Measurements from ENCODE around the gene NECAB3. TPM values are rescaled to one million over a fixed set of nuclear protein-coding genes. Genes with fewer than 3 reads are reported as not detected.
"Not testable (repeated sequence)": the region's sequence is repeated elsewhere in the genome, so short reads cannot be mapped to it uniquely, and the experiment has no call there.

NECAB3 gene
- total RNA-seq, 2 donors from 2014 or later: 24.0 to 29.6 TPM

GRCh38 chr20:33701629-33702450 lies 27.6 kb upstream of the NECAB3 start:
- Histone ChIP-seq H3K4me1 (ENCODE audit: control insufficient read depth in 1 of 2, low read depth in 2 of 2) (peaks cover 1 to 10% of the 10 kb centered on the region in 2 donors), H3K36me3 (peaks cover 4% of the 10 kb centered on the region), H3K27me3 (replicated peaks; ENCODE audit: insufficient read depth) (no peaks in the 10 kb centered on the region), H3K27ac (no peak overlapping the region), H3K9me3 (no peaks in the 10 kb centered on the region), H3K4me3 (no peak overlapping the region)
- TF ChIP-seq CTCF (IDR thresholded peaks at IDR 0.05): no peak
- ATAC-seq (ENCODE audit: insufficient number of reproducible peaks, low FRiP score, low read depth) (no peak), DNase-seq (ENCODE audit: low spot score) (no peak)

- H3K36me3 ChIP-seq; H3K9me3 ChIP-seq; H3K27me3 ChIP-seq (replicated peaks; ENCODE audit: insufficient read depth); DNase-seq (ENCODE audit: low spot score); H3K27ac ChIP-seq; ATAC-seq (ENCODE audit: insufficient number of reproducible peaks, low FRiP score, low read depth); H3K4me3 ChIP-seq: not testable (repeated sequence)
- peaks cover 5 to 20% of the 10 kb centered on the region in 2 donors for H3K4me1 ChIP-seq (ENCODE audit: control insufficient read depth in 1 of 2, low read depth in 2 of 2)
Measured at GRCh38 chr20:33700696-33701441, 26.6 kb upstream of the NECAB3 start.

GRCh38 chr20:33698966-33699365 lies 24.7 kb upstream of the NECAB3 start:
- not testable (repeated sequence) for DNase-seq (ENCODE audit: low spot score); H3K27me3 ChIP-seq (replicated peaks; ENCODE audit: insufficient read depth); H3K4me3 ChIP-seq; H3K36me3 ChIP-seq; ATAC-seq (ENCODE audit: insufficient number of reproducible peaks, low FRiP score, low read depth); H3K9me3 ChIP-seq; H3K27ac ChIP-seq
- H3K4me1 ChIP-seq (ENCODE audit: control insufficient read depth in 1 of 2, low read depth in 2 of 2): peaks cover 15 to 37% of the 10 kb centered on the region in 2 donors

- H3K27me3 ChIP-seq (replicated peaks; ENCODE audit: insufficient read depth): no peaks in the 10 kb centered on the region
- H3K36me3 ChIP-seq: no peaks in the 10 kb centered on the region
- H3K4me1 ChIP-seq (ENCODE audit: control insufficient read depth in 1 of 2, low read depth in 2 of 2): peaks cover 20 to 46% of the 10 kb centered on the region in 2 donors
- no peaks in the 10 kb centered on the region for H3K9me3 ChIP-seq
- ATAC-seq (ENCODE audit: insufficient number of reproducible peaks, low FRiP score, low read depth) (no peak), DNase-seq (ENCODE audit: low spot score) (no peak)
- TF ChIP-seq CTCF (IDR thresholded peaks at IDR 0.05): no peak
- H3K4me3 ChIP-seq: no peak overlapping the region
- H3K27ac ChIP-seq: peak overlapping the region in 1 of 2 donors; percentile 50
Measured at GRCh38 chr20:33697129-33697528, 22.9 kb upstream of the NECAB3 start.

- Histone ChIP-seq H3K27me3 (replicated peaks; ENCODE audit: insufficient read depth) (no peaks in the 10 kb centered on the region), H3K27ac (no peak overlapping the region)
- no peak for ATAC-seq (ENCODE audit: insufficient number of reproducible peaks, low FRiP score, low read depth)
Measured at GRCh38 chr20:33696448-33696847, 22.2 kb upstream of the NECAB3 start.

More at GRCh38 chr20:33696448-33696847, 22.2 kb upstream of the NECAB3 start:
- H3K36me3 ChIP-seq: no peaks in the 10 kb centered on the region
- no peak overlapping the region for H3K4me3 ChIP-seq
- DNase-seq (ENCODE audit: low spot score): no peak
- no peak for TF ChIP-seq CTCF (IDR thresholded peaks at IDR 0.05)
- H3K9me3 ChIP-seq: no peaks in the 10 kb centered on the region
- H3K4me1 ChIP-seq (ENCODE audit: control insufficient read depth in 1 of 2, low read depth in 2 of 2): peaks cover 20 to 46% of the 10 kb centered on the region in 2 donors
